Measurements from ENCODE around the gene ATP5MC2.
"Not testable (repeated sequence)": the region's sequence is repeated elsewhere in the genome, so short reads cannot be mapped to it uniquely, and the experiment has no call there.

Gene ATP5MC2

GRCh38 chr12:53675701-53676607 lies at the start of gene ATP5MC2:
Gene ATP5MC2, minus strand, starts transcription at chr12:53676083. Its CDS starts 3,469 bp downstream, at chr12:53672614.
- peak; percentile 97 to 98 for DNase-seq

GRCh38 chr12:53722450-53723041 lies 46.7 kb upstream of the ATP5MC2 start:
- DNase-seq = no peak

GRCh38 chr12:53720946-53721345 lies 45.1 kb upstream of the ATP5MC2 start:
- no peak for DNase-seq

GRCh38 chr12:53719649-53720048 lies 43.8 kb upstream of the ATP5MC2 start:
- no peak for DNase-seq

- DNase-seq = not testable (repeated sequence)
Observed at GRCh38 chr12:53718567-53718966, 42.7 kb upstream of the ATP5MC2 start.

- no peak for DNase-seq
Observed at GRCh38 chr12:53717319-53717718, 41.4 kb upstream of the ATP5MC2 start.

- DNase-seq = no peak
Observed at GRCh38 chr12:53714004-53714403, 38.1 kb upstream of the ATP5MC2 start.

GRCh38 chr12:53713516-53713915 lies 37.6 kb upstream of the ATP5MC2 start:
- no peak for DNase-seq

GRCh38 chr12:53712059-53712643 lies 36.3 kb upstream of the ATP5MC2 start:
- no peak for DNase-seq

GRCh38 chr12:53710091-53710490 lies 34.2 kb upstream of the ATP5MC2 start:
- DNase-seq = no peak

GRCh38 chr12:53709671-53710070 lies 33.8 kb upstream of the ATP5MC2 start:
- no peak for DNase-seq

- no peak for DNase-seq
Observed at GRCh38 chr12:53706080-53706479, 30.2 kb upstream of the ATP5MC2 start.

GRCh38 chr12:53703756-53704155 lies 27.9 kb upstream of the ATP5MC2 start:
- no peak for DNase-seq

- DNase-seq = peak; percentile 58
Observed at GRCh38 chr12:53701518-53702264, 25.8 kb upstream of the ATP5MC2 start.

GRCh38 chr12:53700567-53700966 lies 24.7 kb upstream of the ATP5MC2 start:
- no peak for DNase-seq

GRCh38 chr12:53699678-53700025 lies 23.8 kb upstream of the ATP5MC2 start:
- DNase-seq = no peak

- no peak for DNase-seq
Observed at GRCh38 chr12:53698948-53699677, 23.2 kb upstream of the ATP5MC2 start.

- no peak for DNase-seq
Observed at GRCh38 chr12:53696655-53697331, 20.9 kb upstream of the ATP5MC2 start.

- peak in 1 of 2 experiments; percentile 17 for DNase-seq
Observed at GRCh38 chr12:53696285-53696654, 20.4 kb upstream of the ATP5MC2 start.

- no peak for DNase-seq
Observed at GRCh38 chr12:53695152-53696145, 19.6 kb upstream of the ATP5MC2 start.

GRCh38 chr12:53694756-53695151 lies 18.9 kb upstream of the ATP5MC2 start:
- DNase-seq = no peak
